Chondrocyte (in vitro differentiated cells): Measurements from ENCODE around the gene OR2A14. TPM values are rescaled to one million over a fixed set of nuclear protein-coding genes. Genes with fewer than 3 reads are reported as not detected.
"Not testable (repeated sequence)": the region's sequence is repeated elsewhere in the genome, so short reads cannot be mapped to it uniquely, and the experiment has no call there.

Source experiments
- DNase-seq: peaks from one replicate; pipeline ENCODE4 v3.0.0; 2021; ENCODE audit warnings: mixed read lengths, low spot score
- H3K27ac Mint-ChIP-seq: one replicate; pipeline ENCODE4 v1.8.0; 2021; ENCODE audit warnings: mild to moderate bottlenecking, moderate library complexity, mixed read lengths; ENCODE audit not compliant: unreplicated experiment
- H3K27me3 Mint-ChIP-seq: 2 replicates; pipeline ENCODE4 v1.8.0; 2021; ENCODE audit warnings: low read depth, mixed read lengths
- H3K36me3 Mint-ChIP-seq: 2 replicates; pipeline ENCODE4 v1.8.0; 2021; ENCODE audit warnings: low read depth, mixed read lengths
- H3K4me1 Mint-ChIP-seq: 2 replicates; pipeline ENCODE4 v1.8.0; 2021; ENCODE audit warnings: low read depth, mild to moderate bottlenecking, mixed read lengths
- H3K4me3 Mint-ChIP-seq: one replicate; pipeline ENCODE4 v1.8.0; 2021; ENCODE audit warnings: mild to moderate bottlenecking, moderate library complexity, mixed read lengths; ENCODE audit not compliant: unreplicated experiment
- H3K9me3 Mint-ChIP-seq: 2 replicates; pipeline ENCODE4 v1.8.0; 2021; ENCODE audit warnings: low read depth, mixed read lengths
- total RNA-seq: library from RNA; stranded (reverse); gene quantifications from 3 replicates; pipeline ENCODE4 v1.2.1, GENCODE V29; 2021
- TF ChIP-seq, protein P1 (sequence below): fragments of 200-600 bp; sonication (generic); IDR thresholded peaks from 2 replicates; pipeline ENCODE4 v1.5.0; 2021; ENCODE audit warnings: antibody characterized with exemption, mild to moderate bottlenecking, moderate library complexity

Gene OR2A14
- total RNA-seq, 1 donor from 2014 or later: not detected

DNA sequence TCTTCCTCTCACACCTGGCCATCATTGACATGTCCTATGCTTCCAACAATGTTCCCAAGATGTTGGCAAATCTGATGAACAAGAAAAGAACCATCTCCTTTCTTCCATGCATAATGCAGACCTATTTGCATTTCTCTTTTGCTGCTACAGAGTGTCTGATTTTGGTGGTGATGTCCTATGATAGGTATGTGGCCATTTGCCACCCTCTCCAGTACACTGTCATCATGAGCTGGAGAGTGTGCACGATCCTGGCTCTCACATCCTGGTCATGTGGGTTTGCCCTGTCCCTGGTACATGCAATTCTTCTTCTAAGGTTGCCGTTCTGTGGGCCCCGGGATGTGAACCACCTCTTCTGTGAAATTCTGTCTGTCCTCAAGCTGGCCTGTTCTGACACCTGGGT is 19.2 kb downstream of the OR2A14 start:
- Mint-ChIP-seq H3K9me3 (peaks cover 7% of the 10 kb centered on the region), H3K36me3 (peaks cover 2% of the 10 kb centered on the region), H3K27ac (no peak overlapping the region), H3K27me3 (peaks cover 17% of the 10 kb centered on the region), H3K4me3 (no peak overlapping the region), H3K4me1 (no peaks in the 10 kb centered on the region)
- no peak for DNase-seq
- TF ChIP-seq, protein P1, sequence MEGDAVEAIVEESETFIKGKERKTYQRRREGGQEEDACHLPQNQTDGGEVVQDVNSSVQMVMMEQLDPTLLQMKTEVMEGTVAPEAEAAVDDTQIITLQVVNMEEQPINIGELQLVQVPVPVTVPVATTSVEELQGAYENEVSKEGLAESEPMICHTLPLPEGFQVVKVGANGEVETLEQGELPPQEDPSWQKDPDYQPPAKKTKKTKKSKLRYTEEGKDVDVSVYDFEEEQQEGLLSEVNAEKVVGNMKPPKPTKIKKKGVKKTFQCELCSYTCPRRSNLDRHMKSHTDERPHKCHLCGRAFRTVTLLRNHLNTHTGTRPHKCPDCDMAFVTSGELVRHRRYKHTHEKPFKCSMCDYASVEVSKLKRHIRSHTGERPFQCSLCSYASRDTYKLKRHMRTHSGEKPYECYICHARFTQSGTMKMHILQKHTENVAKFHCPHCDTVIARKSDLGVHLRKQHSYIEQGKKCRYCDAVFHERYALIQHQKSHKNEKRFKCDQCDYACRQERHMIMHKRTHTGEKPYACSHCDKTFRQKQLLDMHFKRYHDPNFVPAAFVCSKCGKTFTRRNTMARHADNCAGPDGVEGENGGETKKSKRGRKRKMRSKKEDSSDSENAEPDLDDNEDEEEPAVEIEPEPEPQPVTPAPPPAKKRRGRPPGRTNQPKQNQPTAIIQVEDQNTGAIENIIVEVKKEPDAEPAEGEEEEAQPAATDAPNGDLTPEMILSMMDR: no peak

GRCh38 chr7:144144426-144144825 is 21.4 kb downstream of the OR2A14 start:
- Mint-ChIP-seq H3K27ac (no peak overlapping the region), H3K36me3 (peaks cover 8% of the 10 kb centered on the region), H3K27me3 (peaks cover 11% of the 10 kb centered on the region), H3K9me3 (peaks cover 24% of the 10 kb centered on the region), H3K4me3 (no peak overlapping the region), H3K4me1 (no peaks in the 10 kb centered on the region)
- TF ChIP-seq, protein P1: no peak
- DNase-seq: no peak

GRCh38 chr7:144148224-144148827 is 25.4 kb downstream of the OR2A14 start:
- no peak overlapping the region for H3K27ac Mint-ChIP-seq
- H3K4me3 Mint-ChIP-seq: no peak overlapping the region
- peaks cover 41% of the 10 kb centered on the region for H3K9me3 Mint-ChIP-seq
- H3K36me3 Mint-ChIP-seq: peaks cover 6% of the 10 kb centered on the region
- H3K4me1 Mint-ChIP-seq: no peaks in the 10 kb centered on the region
- peaks cover 8% of the 10 kb centered on the region for H3K27me3 Mint-ChIP-seq
- no peak for DNase-seq
- TF ChIP-seq, protein P1: no peak

GRCh38 chr7:144158861-144159260 is 35.9 kb downstream of the OR2A14 start:
- no peaks in the 10 kb centered on the region for H3K36me3 Mint-ChIP-seq
- H3K4me1 Mint-ChIP-seq: no peaks in the 10 kb centered on the region
- H3K27me3 Mint-ChIP-seq: peaks cover 23% of the 10 kb centered on the region
- DNase-seq: no peak
- H3K9me3 Mint-ChIP-seq: no peaks in the 10 kb centered on the region
- no peak overlapping the region for H3K27ac Mint-ChIP-seq
- no peak overlapping the region for H3K4me3 Mint-ChIP-seq
- TF ChIP-seq, protein P1: no peak

DNA sequence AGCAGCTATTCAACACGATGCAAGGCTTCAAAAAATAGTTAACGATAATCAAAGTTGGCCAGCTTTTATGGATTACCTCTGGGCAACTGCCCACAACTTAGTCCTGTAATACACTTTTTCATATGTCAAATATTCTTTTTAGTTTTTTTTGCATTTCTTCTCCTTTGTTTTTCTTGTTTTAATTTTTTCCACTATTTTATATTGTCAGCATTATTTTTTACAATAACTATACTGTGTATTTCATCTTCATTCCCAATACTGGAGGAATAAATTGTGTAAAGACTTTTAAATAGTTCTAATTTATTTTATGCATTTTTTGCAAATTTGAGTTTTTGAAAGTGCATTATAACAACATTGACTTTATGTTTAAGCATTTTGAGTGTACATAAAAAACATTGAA is 41.8 kb downstream of the OR2A14 start:
- Mint-ChIP-seq H3K4me3 (no peak overlapping the region), H3K9me3 (peaks cover 2% of the 10 kb centered on the region)
- TF ChIP-seq, protein P1: no peak

DNA sequence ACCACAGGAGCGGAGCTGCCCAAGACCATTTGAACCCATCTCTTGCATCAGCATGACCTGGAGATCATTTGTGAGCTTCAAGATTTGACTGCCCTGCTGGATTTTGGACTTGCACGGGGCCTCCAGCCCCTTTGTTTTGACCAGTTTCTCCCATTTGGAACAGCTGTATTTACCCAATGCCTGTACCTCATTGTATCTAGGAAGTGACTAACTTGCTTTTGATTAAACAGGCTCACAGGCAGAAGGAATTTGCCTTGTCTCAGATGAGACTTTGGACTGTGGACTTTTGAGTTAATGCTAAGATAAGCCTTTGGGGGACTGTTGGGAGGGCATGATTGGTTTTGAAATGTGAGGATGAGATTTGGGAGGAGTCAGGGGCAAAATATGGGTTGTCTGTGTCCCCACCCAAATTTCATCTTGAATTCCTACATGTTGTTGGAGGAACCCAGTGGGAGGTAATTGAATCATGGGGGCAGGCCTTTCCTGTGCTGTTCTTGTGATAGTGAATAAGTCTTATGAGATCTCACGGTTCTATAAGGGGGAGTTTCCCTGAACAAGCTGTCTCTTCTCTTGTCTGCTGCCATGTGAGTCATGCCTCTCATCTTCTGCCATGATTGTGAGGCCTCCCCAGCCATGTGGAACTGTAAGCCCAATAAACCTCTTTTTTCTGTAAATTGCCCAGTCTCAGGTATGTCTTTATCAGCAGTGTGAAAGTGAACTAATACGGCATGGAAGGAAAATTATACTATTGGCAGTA is 48.8 kb downstream of the OR2A14 start:
- not testable (repeated sequence) for H3K4me1 Mint-ChIP-seq, H3K4me3 Mint-ChIP-seq, H3K36me3 Mint-ChIP-seq, DNase-seq, H3K9me3 Mint-ChIP-seq, H3K27ac Mint-ChIP-seq
- H3K27me3 Mint-ChIP-seq: peaks cover 15% of the 10 kb centered on the region

More for the DNA sequence above, 41.8 kb downstream of the OR2A14 start:
- no peaks in the 10 kb centered on the region for H3K36me3 Mint-ChIP-seq
- no peaks in the 10 kb centered on the region for H3K4me1 Mint-ChIP-seq
- no peak for DNase-seq
- H3K27ac Mint-ChIP-seq: no peak overlapping the region
- peaks cover 18% of the 10 kb centered on the region for H3K27me3 Mint-ChIP-seq
